CD4-positive, alpha-beta T cell (primary cell): ENCODE results near the gene FABP1. TPM values are rescaled to one million over a fixed set of nuclear protein-coding genes. Genes with fewer than 3 reads are reported as not detected.

ENCODE experiments used
- ATAC-seq: fragments of 200-7000 bp; cut with Tn5 transposase; one replicate; pipeline ENCODE4 v1.10.0; 2022; ENCODE audit warnings: mild to moderate bottlenecking; ENCODE audit not compliant: poor library complexity
- CTCF ChIA-PET: fragments of 350-600 bp; sonication (Branson Sonifier 250); formaldehyde crosslinking; loops from one replicate; lab custom pipeline; 2021; ENCODE audit warnings: antibody characterized with exemption, inconsistent platforms; lab: Charles Lee
- POLR2A ChIA-PET: fragments of 350-600 bp; sonication (Branson Sonifier 250); formaldehyde crosslinking; loops from one replicate; lab custom pipeline; 2021; ENCODE audit warnings: antibody characterized with exemption, inconsistent platforms; lab: Charles Lee
- DNase-seq, 14 experiments: peaks; one replicate each; pipeline ENCODE4 v3.0.0-alpha.2; 2013 to 2020; ENCODE audit warnings: mixed read lengths in 2 of 14
- H3K27ac ChIP-seq, 2 donors: one replicate each; pipeline versions ENCODE4 v1.5.1 to v1.7.0; 2013; ENCODE audit warnings: low read length in 2 of 2, low read depth in 1 of 2, mild to moderate bottlenecking in 1 of 2
- H3K27me3 ChIP-seq, 2 experiments: 1 replicate in 1 of 2; 2 replicates in 1 of 2; pipeline versions ENCODE4 v1.6.1 to v1.7.0; 2013; ENCODE audit warnings: low read length in 2 of 2, control low read depth in 1 of 2, mild to moderate bottlenecking in 1 of 2, moderate library complexity in 1 of 2; ENCODE audit not compliant: insufficient read depth in 2 of 2, control insufficient read depth in 1 of 2
- H3K36me3 ChIP-seq: one replicate; pipeline ENCODE4 v1.6.1; 2013; ENCODE audit warnings: low read length, control low read depth; ENCODE audit not compliant: insufficient read depth
- H3K4me1 ChIP-seq: one replicate; pipeline ENCODE4 v1.6.1; 2013; ENCODE audit warnings: low read length, control low read depth; ENCODE audit not compliant: insufficient read depth
- H3K4me3 ChIP-seq: one replicate; pipeline ENCODE4 v1.5.1; 2013; ENCODE audit warnings: mild to moderate bottlenecking, low read length, moderate library complexity
- H3K9me3 ChIP-seq, 2 experiments: 1 replicate in 1 of 2; 2 replicates in 1 of 2; pipeline versions ENCODE4 v1.6.1 to v1.7.0; 2013; ENCODE audit warnings: low read length in 2 of 2, mild to moderate bottlenecking in 2 of 2, control low read depth in 1 of 2, moderate library complexity in 1 of 2; ENCODE audit not compliant: control insufficient read depth in 1 of 2, insufficient read depth in 1 of 2
- H3K27ac Mint-ChIP-seq: one replicate; pipeline ENCODE4 v1.8.0; 2020; ENCODE audit warnings: mixed read lengths
- H3K27me3 Mint-ChIP-seq: one replicate; pipeline ENCODE4 v1.8.0; 2021; ENCODE audit warnings: mixed read lengths
- H3K36me3 Mint-ChIP-seq: one replicate; pipeline ENCODE4 v1.8.0; 2021; ENCODE audit warnings: low read depth, mixed read lengths
- H3K4me1 Mint-ChIP-seq: one replicate; pipeline ENCODE4 v1.8.0; 2021; ENCODE audit warnings: low read depth, mixed read lengths
- H3K4me3 Mint-ChIP-seq: one replicate; pipeline ENCODE4 v1.8.0; 2020; ENCODE audit warnings: mild to moderate bottlenecking, mixed read lengths
- H3K9me3 Mint-ChIP-seq: one replicate; pipeline ENCODE4 v1.8.0; 2020; ENCODE audit warnings: mixed read lengths
- intact Hi-C, 2 experiments: fragments of 100-400 bp; cut with DNase I in 1 of 2; cut with micrococcal nuclease in 1 of 2; formaldehyde crosslinking; loops; one replicate each; pipeline versions ENCODE4 v1.15.1 to v1.9.0; 2023 to 2025; cut with DNase I, micrococcal nuclease
- total RNA-seq, 174 experiments: library from RNA in 2 of 174; stranded (reverse) in 2 of 174; gene quantifications; one replicate each; pipeline ENCODE4 v1.2.3 and lab custom pipeline; 2021 to 2026
- TF ChIP-seq, protein P1 (sequence below): fragments of 200-600 bp; IDR thresholded peaks from one replicate; pipeline ENCODE4 v1.8.0; 2022; ENCODE audit warnings: antibody characterized with exemption, mild to moderate bottlenecking

The FABP1 gene
- total RNA-seq, 2 experiments from 2014 or later: not detected

DNA sequence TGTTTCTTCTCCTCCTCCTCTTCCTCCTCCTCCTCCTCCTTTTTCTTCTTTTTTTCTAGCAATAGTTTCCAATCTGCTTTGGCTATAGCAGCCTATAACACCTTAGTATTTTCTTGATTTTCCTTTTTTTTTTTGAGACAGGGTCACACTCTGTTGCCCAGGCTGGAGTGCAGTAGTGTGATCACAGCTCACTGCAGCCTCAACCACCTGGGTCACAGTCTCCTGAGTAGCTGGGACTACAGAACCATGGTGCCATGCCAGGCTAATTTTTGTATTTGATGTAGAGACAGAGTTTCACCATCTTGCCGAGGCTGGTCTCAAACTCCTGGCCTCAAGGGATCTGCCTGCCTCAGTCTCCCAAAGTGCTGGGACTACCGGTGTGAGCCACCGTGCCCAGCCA, 31.6 kb upstream of the FABP1 start:
- ATAC-seq (no peak), DNase-seq (no peak)
- TF ChIP-seq, protein P1, sequence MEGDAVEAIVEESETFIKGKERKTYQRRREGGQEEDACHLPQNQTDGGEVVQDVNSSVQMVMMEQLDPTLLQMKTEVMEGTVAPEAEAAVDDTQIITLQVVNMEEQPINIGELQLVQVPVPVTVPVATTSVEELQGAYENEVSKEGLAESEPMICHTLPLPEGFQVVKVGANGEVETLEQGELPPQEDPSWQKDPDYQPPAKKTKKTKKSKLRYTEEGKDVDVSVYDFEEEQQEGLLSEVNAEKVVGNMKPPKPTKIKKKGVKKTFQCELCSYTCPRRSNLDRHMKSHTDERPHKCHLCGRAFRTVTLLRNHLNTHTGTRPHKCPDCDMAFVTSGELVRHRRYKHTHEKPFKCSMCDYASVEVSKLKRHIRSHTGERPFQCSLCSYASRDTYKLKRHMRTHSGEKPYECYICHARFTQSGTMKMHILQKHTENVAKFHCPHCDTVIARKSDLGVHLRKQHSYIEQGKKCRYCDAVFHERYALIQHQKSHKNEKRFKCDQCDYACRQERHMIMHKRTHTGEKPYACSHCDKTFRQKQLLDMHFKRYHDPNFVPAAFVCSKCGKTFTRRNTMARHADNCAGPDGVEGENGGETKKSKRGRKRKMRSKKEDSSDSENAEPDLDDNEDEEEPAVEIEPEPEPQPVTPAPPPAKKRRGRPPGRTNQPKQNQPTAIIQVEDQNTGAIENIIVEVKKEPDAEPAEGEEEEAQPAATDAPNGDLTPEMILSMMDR: no peak

DNA sequence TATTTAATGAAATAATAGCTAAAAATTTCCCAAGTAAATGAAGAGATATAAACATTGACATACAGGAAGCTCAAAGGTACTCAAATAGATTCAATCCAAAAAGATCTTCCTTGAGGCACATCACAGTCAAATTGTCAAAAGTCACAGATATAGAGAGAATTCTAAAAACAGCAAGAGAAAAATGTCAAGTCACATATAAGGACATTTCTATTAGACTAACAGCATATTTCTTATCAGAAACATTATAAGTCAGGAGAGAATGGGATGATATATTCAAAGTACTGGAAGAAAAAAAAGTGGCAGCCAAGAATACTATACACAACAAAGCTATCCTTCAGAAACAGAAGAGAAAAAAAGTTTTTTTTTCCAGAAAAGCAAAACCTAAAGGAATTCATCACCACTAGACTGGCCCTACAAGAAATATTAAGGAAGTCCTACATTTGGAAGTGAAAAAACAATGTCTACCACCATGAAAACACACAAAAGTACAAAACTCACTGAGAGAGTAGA, 21.1 kb upstream of the FABP1 start:
- Mint-ChIP-seq H3K4me1 (no peaks in the 10 kb centered on the region), H3K27me3 (peaks cover 26% of the 10 kb centered on the region), H3K36me3 (no peaks in the 10 kb centered on the region), H3K4me3 (no peak overlapping the region), H3K9me3 (peaks cover 24% of the 10 kb centered on the region), H3K27ac (no peak overlapping the region)
- TF ChIP-seq, protein P1: no peak
- ChIA-PET CTCF (no interaction called here), POLR2A (interaction anchor here (0.7 kb wide), 1 partner anchor 922 kb away, joined by 4 read pairs; no protein-coding TSS in a partner anchor)
- DNase-seq: no peak
- no peaks in the 10 kb centered on the region for H3K36me3 ChIP-seq
- H3K4me1 ChIP-seq: no peaks in the 10 kb centered on the region
- no peak for ATAC-seq
- H3K4me3 ChIP-seq: no peak overlapping the region
- no peak overlapping the region for H3K27ac ChIP-seq
- intact Hi-C loops: no loop called here
- H3K27me3 ChIP-seq: peaks cover 5 to 14% of the 10 kb centered on the region in 2 experiments
- peaks cover 12 to 27% of the 10 kb centered on the region in 2 experiments for H3K9me3 ChIP-seq

More for the DNA sequence above, 31.6 kb upstream of the FABP1 start:
- Mint-ChIP-seq H3K36me3 (no peaks in the 10 kb centered on the region), H3K27ac (no peak overlapping the region), H3K27me3 (no peaks in the 10 kb centered on the region), H3K9me3 (no peaks in the 10 kb centered on the region), H3K4me3 (no peak overlapping the region), H3K4me1 (no peaks in the 10 kb centered on the region)
- Histone ChIP-seq H3K27ac (no peak overlapping the region), H3K36me3 (no peaks in the 10 kb centered on the region), H3K27me3 (no peaks in the 10 kb centered on the region), H3K4me3 (no peak overlapping the region), H3K9me3 (no peaks in the 10 kb centered on the region), H3K4me1 (peaks cover 2% of the 10 kb centered on the region)
- POLR2A ChIA-PET: interaction anchor here (1.4 kb wide), 1 partner anchor 99 kb away, joined by 11 read pairs; no protein-coding TSS in a partner anchor
- intact Hi-C loops: no loop called here
- CTCF ChIA-PET: interaction anchor here (0.9 to 2.7 kb wide), 5 partner anchors 10 to 105 kb away, joined by 3 to 26 read pairs (median 4); no protein-coding TSS in a partner anchor

DNA sequence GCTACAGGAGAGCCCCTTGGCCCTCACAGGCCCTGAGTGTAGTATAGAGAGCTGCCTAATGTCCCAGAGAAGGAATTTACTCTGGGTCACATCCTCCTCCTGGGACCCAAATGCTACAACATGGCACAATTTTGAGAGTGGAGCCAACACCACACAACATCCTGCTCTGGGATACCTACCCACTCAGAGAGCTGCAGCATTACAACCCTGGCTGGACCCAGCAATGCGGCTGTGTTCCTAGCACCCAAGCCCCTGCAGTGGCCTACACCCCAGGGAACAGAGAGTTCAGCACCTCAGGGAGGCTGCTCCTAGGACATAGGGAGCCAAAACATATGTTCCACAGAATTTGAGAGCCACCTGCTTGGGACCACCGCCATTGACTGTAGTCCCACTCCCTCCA, 19.3 kb upstream of the FABP1 start:
- no peak overlapping the region for H3K4me3 ChIP-seq
- ChIA-PET CTCF (no interaction called here), POLR2A (no interaction called here)
- H3K36me3 ChIP-seq: no peaks in the 10 kb centered on the region
- H3K27me3 Mint-ChIP-seq: peaks cover 37% of the 10 kb centered on the region
- H3K4me1 Mint-ChIP-seq: no peaks in the 10 kb centered on the region
- intact Hi-C loops: no loop called here
- ATAC-seq: no peak
- no peak overlapping the region for H3K27ac Mint-ChIP-seq
- TF ChIP-seq, protein P1: no peak
- H3K4me3 Mint-ChIP-seq: no peak overlapping the region
- peaks cover 14% of the 10 kb centered on the region for H3K9me3 Mint-ChIP-seq
- peaks cover 5 to 14% of the 10 kb centered on the region in 2 experiments for H3K27me3 ChIP-seq
- peaks cover 12 to 20% of the 10 kb centered on the region in 2 experiments for H3K9me3 ChIP-seq
- H3K36me3 Mint-ChIP-seq: no peaks in the 10 kb centered on the region
- no peaks in the 10 kb centered on the region for H3K4me1 ChIP-seq
- no peak overlapping the region for H3K27ac ChIP-seq
- no peak for DNase-seq
